Fibroblast of peridontal ligament (primary cell): ENCODE measurements around the gene NOXA1.
"Not testable (repeated sequence)": the region's sequence is repeated elsewhere in the genome, so short reads cannot be mapped to it uniquely, and the experiment has no call there.

ENCODE experiments used
- DNase-seq: peaks from one replicate; pipeline ENCODE4 v3.0.0-alpha.2; 2010; ENCODE audit errors: extremely low read depth

NOXA1 gene

DNA sequence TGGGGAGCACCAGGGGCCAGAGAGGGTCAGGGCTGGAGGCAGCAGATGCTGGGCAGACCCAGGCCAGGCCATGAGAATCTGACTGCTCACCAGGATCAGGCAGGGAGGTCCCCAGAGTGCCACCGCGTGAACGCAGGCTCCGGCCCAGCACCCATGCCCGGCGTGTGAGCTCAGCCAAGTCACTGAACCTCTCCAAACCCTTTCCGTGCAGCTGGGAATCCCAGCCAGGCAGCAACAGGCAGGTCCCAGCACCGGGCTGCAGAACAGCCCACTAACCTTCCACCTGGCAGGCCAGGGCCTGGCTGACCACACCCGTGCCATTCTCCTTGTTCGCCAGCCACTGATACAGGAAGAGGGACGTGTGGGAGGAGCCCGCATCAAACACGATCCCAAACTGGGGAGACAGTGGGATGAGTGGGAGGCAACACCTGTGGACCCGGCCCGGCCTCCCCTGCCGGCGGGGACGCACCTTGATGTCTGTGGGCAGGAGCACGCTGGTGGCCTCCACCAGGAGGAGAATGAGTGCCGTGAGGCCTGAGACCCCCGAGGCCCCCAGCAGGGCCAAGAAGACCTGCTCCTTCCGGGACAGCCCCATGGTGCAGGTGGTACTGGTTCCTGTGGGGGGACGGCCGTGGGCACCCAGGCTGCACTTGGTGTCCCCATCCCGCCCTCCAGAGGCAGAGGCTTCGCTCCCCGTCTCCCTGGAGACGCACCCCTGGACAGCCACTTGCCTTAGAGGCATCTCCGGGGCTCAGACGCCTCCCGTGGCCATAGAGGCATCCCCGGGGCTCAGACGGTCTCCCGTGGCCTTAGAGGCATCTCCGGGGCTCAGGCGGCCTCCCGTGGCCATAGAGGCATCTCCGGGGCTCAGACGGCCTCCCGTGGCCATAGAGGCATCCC, 14.7 kb downstream of the NOXA1 start:
- DNase-seq, result no peak

DNA sequence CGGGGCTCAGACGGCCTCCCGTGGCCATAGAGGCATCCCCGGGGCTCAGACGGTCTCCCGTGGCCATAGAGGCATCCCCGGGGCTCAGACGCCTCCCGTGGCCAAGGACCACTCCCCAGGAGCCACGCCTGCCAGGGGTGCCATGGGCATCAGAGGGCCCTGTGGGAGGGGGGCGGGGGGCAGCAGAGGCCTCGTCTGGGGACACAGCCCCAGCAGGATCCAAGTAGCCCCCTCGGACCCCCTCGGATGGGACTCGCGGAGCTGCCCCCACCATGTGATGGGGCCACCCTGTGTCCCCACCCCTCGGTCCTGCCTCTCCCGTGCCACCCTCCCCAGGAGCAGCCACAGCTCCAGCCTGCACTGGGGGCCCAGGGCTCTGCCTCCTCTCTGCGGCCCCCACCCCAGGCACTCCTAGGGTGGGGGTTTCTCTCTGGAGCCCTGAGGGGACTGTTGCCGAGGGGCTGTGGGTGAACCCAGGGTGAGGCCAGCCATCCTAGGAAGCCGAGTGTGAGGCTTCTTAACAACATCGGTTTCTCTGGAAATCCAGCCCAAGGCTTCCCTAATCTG, 15.5 kb downstream of the NOXA1 start:
- DNase-seq, result no peak

DNA sequence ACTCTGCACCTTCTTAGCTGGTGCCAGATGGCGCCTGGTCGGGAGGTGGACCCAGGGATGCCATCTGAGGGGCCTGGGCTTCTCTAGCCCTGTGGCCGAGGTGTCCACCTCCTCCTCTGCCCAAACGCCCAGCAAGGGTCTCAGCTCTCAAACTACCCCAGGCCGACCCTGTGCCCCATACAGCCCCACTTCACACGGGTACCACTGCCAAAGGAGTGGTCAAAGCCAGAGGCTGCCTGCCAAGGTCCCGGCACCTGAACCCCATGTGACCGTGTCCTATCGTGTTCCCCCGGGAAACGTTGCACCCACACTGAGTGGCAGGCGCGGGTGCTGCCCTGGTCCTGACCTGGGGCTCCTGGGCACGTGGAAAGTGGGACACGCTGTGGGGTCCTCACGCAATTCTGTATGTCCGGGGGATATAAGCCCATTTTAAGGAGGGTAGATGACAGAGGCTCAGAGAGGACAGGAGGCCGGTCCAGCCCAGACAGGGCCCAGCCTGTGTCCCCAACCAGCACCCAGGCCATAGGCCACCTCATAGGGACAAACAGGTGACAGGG, 16.0 kb downstream of the NOXA1 start:
- no peak for DNase-seq

DNA sequence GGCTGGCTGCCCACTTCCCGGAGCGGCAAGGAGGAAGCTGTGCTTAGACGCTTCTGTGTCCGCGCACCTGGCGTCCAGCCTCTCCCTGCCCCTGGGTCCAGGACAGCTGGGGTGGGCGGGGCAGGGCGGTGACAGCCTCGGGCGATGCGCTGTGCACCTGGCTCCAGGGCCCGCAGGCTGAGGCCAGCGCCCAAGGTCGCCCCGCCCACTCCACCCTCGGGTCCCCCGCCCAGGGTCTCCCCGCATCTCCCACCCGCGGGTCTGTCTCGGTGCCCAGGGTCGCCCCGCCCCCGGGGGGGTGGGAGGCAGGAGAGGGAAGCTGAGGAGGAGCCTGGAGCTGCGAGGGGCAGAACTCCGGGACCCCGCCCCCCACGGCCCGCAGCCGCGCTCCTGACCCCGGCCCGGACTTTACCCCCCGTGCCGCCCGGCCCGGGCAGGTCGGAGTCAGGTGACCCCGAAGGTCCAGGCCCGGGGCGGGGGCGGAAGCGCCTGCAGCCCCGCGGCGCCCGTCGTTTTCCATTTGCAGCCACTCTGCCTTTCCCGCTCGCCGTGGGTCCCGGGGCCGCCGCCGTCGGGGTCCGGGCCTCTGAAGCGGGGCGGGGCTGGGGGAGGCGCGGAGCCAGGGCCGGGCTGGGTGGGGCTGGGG, 18.2 kb downstream of the NOXA1 start, which contains the start of gene ENTPD8:
Gene ENTPD8 (minus strand): TSS at position 69 of the 646 bp plus-strand sequence. CDS start 3,072 bp downstream, outside the sequence.
- DNase-seq, result no peak

DNA sequence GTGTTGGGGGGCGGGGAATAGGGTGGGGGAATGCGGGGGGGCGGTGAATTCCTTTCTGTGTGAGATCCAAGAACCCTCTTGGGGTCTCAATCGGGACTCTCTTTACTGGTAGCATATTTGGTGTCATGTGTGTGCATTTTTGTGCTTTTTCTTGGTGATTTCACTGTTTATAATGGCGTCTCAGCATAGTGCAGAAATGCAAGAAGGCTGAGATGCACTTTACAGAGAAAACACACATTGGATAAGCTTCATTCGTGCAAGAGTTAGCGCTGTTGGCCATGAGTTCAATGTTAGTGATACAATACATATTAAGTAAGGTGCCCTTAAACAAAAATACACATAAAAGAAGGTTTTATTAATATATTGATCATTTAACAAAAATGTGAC, 18.7 kb downstream of the NOXA1 start:
- no peak for DNase-seq

- DNase-seq, result no peak
These were observed 21.1 kb downstream of the NOXA1 start for GRCh38 chr9:137444106-137444790.

DNA sequence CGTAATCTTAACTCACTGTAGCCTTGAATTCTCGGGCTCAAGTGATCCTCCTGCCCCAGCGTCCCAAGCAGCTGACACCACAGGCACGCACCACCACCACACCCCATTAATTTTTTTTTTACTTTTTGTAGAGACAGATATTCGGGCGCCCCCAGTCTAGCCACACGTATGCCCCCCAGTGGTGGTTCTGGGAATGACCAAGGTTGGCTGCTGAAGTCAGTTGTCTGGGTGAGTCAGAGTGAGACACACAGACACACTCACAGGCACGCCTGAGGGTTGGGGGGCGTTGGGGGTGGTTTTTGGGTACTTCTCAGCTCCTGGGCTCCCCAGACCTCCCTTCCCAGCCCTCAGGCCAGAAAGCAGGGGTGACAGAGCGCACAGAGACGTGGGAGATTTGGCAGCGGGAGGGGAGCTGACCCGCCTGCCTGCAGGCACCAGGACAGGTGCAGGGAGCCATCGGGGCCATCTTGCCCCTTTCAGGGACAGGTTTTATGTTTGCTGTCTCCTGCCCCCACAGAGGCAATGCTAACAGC, 22.1 kb downstream of the NOXA1 start:
- peak; percentile 65 for DNase-seq

DNA sequence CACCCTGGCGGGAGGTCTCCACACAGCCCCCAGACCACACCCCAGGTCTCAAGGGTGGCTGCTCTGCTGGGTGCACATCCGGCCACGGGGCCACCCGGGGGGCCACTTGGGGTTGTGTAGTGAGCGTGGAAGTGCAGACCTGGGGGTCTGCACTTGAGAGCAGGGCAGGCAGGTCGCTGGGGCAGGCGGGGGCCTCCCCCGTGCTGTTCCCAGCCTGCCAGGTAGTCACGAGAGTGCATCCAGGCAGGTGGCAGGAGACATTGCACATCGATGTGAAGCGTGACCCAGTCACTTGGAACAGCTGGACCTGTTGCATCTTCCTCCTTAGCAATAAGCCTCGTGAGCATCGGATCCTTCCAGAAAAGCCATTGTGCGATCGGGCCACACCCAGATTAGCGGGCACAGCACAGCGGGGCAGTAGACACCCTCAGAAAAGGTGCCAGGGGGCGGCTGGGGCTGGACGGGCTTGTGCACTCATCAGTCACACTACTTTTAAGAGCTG, 22.8 kb downstream of the NOXA1 start:
- DNase-seq, result no peak

GRCh38 chr9:137446851-137447471, 23.8 kb downstream of the NOXA1 start:
- DNase-seq, result peak; percentile 41

DNA sequence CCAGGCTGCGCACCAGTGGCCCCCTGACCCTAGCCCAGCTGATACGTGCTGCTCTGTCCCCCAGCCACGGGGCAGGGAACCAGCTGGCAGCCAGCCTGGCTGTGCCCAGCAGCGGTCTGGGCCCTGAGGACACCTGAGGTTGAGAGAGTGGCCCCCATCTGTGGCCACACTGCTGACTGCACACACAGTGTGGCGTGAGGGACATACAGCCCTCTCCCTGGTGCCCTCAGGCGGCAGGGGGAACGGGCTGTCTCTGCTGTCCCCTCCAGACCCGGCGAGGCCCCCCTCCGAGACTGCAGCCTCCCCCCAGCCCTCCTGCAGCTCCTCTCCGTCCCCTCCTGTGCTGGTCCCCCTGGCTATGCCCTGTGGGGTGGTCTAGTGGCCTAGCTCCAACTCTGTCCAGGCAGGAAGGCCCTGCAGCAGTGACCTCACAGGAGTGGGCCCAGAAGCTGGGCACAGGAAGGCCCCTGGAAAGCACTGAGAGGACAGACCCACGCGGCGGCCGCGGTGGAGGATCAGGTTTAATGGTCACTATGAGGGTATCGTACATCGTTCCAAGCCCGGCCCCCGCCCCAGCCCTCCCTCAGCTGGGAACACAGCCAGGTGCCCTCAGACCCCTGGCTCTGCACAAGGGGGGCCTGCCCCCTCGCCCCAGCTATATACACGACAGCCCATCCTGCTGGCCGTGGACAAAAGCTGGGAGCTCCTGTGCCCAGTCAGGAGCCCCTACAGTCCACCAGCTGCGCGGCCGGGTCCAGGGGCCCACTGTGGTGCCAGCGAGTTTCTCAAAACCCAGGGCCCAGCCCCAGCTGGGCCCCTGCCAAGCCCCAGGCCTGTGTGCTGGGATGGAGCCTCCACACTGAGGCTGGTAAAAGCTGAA, 24.8 kb downstream of the NOXA1 start:
- DNase-seq, result no peak

GRCh38 chr9:137448602-137448962, 25.4 kb downstream of the NOXA1 start:
- DNase-seq, result no peak

- no peak for DNase-seq
These were observed 26.1 kb downstream of the NOXA1 start for GRCh38 chr9:137449081-137449844.

- no peak for DNase-seq
These were observed 26.8 kb downstream of the NOXA1 start for GRCh38 chr9:137449931-137450538.

DNA sequence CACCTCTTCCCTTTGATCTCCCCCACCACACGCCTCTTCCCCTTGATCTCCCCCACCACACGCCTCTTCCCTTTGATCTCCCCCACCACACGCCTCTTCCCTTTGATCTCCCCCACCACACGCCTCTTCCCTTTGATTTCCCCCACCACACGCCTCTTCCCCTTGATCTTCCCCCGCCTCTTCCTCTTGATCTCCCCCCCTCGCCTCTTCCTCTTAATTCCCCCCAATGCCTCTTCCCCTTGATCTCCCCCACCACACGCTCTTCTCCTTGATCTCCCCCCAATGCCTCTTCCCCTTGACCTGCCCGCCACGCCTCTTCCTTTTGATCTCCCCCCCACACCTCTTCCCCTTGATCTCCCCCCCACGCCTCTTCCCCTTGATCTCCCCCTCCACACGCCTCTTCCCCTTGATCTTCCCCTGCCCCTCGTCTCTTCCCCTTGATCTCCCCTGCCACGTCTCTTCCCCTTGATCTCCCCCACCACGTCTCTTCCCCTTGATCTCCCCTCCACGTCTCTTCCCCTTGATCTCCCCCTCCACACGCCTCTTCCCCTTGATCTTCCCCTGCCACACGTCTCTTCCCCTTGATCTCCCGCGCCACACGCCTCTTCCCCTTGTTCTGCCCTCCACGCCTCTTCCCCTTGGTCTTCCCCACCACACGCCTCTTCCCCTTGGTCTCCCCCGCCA, 27.5 kb downstream of the NOXA1 start:
- not testable (repeated sequence) for DNase-seq

DNA sequence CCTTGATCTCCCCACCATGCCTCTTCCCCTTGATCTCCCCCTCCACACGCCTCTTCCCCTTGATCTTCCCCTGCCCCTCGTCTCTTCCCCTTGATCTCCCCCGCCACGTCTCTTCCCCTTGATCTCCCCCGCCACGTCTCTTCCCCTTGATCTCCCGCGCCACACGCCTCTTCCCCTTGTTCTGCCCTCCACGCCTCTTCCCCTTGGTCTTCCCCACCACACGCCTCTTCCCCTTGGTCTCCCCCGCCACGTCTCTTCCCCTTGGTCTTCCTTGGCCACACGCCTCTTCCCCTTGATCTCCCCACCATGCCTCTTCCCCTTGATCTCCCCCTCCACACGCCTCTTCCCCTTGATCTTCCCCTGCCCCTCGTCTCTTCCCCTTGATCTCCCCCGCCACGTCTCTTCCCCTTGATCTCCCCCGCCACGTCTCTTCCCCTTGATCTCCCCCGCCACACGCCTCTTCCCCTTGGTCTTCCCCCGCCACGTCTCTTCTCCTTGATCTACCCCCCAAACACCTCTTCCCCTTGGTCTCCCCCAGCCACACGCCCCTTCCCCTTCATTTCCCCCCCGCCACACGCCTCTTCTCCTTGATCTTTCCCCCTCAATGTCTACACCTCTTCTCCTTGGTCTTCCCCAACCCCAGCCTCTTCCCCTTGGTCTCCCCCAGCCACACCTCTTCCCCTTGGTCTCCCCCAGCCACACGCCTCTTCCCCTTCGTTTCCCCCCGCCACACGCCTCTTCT, 28.2 kb downstream of the NOXA1 start:
- DNase-seq, result not testable (repeated sequence)

DNA sequence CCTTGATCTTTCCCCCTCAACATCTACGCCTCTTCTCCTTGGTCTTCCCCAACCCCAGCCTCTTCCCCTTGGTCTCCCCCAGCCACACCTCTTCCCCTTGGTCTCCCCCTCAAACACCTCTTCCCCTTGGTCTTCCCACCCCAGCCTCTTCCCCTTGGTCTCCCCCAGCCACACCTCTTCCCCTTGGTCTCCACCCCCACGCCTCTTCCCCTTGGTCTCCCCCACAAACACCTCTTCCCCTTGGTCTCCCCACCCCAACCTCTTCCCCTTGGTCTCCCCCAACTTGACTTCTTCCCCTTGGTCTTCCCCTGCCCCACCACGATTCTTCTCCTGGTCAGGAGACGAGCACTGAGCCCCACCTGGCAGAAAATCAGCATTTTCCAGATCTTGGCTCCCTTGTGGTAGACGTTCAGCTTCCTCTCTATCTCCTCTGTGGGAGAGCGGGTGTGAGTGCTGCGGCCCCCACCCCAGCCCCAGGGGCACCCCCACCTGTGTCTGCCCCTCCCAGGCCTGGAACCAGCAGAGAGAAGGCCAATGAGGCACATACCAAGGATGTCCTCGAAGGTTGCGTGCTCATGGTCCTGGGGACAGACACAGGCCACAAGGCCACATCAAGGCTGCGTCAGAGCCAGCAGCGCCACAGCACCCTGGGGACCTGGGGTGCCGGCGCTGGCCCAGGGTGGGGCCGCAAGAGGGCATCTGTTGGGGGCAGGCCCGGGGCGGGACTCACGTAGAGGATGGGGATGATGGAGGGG, 29.0 kb downstream of the NOXA1 start:
- DNase-seq, result no peak
